GM10248 (cell line): ENCODE measurements around the gene JHY.

Experiments used
- CTCF ChIA-PET: fragments of 300-600 bp; sonication (Branson Sonifier 250); formaldehyde crosslinking; extraction: SDS; loops from one replicate; lab custom pipeline; 2021; ENCODE audit warnings: antibody characterized with exemption; lab: Yijun Ruan, JAX
- POLR2A ChIA-PET: fragments of 350-650 bp; sonication (Branson Sonifier 250); formaldehyde crosslinking; extraction: SDS; loops from one replicate; lab custom pipeline; 2020; ENCODE audit warnings: antibody characterized with exemption; lab: Yijun Ruan, JAX
- DNase-seq: peaks from one replicate; pipeline ENCODE4 v3.0.0; 2012; ENCODE audit errors: extremely low spot score
- TF ChIP-seq, protein P1 (sequence below): IDR thresholded peaks from 2 replicates; pipeline ENCODE4 v1.5.1; 2012; ENCODE audit warnings: mild to moderate bottlenecking, low read depth; ENCODE audit errors: extremely low read depth, missing control alignments, control extremely low read depth

Gene JHY

DNA sequence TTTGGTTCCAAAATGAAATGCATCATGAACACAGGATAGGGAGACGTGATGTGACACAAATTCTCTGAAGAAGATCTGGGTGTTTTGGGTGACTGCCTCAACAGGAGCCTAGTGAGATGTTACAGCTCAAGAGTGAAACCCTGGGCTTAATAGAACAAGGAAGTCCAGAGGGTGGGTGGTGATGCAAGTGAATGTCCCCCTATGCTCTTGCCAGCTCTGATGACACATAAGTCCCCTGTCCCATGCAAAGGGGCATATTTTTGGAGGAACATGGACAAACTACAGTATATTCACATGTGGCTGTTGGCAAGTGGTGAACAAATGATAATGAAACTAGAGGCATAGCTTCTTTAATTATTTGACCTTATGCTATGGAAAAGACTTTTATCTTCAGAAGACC, 35.1 kb upstream of the JHY start:
- no peak for DNase-seq
- TF ChIP-seq, protein P1, sequence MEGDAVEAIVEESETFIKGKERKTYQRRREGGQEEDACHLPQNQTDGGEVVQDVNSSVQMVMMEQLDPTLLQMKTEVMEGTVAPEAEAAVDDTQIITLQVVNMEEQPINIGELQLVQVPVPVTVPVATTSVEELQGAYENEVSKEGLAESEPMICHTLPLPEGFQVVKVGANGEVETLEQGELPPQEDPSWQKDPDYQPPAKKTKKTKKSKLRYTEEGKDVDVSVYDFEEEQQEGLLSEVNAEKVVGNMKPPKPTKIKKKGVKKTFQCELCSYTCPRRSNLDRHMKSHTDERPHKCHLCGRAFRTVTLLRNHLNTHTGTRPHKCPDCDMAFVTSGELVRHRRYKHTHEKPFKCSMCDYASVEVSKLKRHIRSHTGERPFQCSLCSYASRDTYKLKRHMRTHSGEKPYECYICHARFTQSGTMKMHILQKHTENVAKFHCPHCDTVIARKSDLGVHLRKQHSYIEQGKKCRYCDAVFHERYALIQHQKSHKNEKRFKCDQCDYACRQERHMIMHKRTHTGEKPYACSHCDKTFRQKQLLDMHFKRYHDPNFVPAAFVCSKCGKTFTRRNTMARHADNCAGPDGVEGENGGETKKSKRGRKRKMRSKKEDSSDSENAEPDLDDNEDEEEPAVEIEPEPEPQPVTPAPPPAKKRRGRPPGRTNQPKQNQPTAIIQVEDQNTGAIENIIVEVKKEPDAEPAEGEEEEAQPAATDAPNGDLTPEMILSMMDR = no peak
- CTCF ChIA-PET = interaction anchor here (0.7 to 5.3 kb wide), 9 partner anchors 12 to 219 kb away, joined by 3 to 31 read pairs (median 4); no protein-coding TSS in a partner anchor
- POLR2A ChIA-PET = interaction anchor here (0.6 to 0.8 kb wide), 2 partner anchors 39 to 215 kb away, joined by 3 read pairs; partner anchors contain the start of gene HSPA8

DNA sequence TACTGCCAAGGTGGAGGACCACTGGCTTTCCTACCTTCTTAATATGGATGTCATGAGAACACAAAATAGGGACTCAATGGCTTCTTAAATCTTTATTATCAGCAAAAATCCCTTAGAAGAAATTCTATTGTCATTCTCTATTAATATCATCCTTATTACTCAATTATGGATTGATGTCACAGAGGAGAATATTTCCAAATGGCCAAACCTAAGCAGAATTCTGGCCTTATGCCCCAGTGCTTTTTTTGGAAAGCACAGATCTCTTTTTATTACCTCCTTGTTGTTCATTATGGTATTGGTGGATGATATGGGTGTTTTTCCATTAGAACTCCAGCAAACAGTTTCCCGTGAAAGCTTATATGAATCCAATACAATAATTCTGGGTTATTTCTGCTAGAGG, 34.4 kb upstream of the JHY start:
- ChIA-PET POLR2A (no interaction called here), CTCF (interaction anchor here (1.2 to 5.3 kb wide), 6 partner anchors 13 to 94 kb away, joined by 3 to 31 read pairs (median 5); no protein-coding TSS in a partner anchor)
- no peak for DNase-seq
- TF ChIP-seq, protein P1 = no peak

GRCh38 chr11:122850076-122850631, 32.4 kb upstream of the JHY start:
- ChIA-PET POLR2A (no interaction called here), CTCF (interaction anchor here (1.0 to 17.7 kb wide), 10 partner anchors 16 to 222 kb away, joined by 3 to 257 read pairs (median 38); no protein-coding TSS in a partner anchor)
- TF ChIP-seq, protein P1 = no peak
- DNase-seq = no peak

- ChIA-PET CTCF (interaction anchor here (1.0 to 17.7 kb wide), 15 partner anchors 13 to 271 kb away, joined by 3 to 257 read pairs (median 37); no protein-coding TSS in a partner anchor), POLR2A (interaction anchor here (0.7 kb wide), 1 partner anchor 203 kb away, joined by 5 read pairs; no protein-coding TSS in a partner anchor)
- DNase-seq = peak; percentile 34
- TF ChIP-seq, protein P1 = no peak
Observed at GRCh38 chr11:122851366-122851966, 31.1 kb upstream of the JHY start.

- ChIA-PET CTCF (interaction anchor here (0.7 to 17.7 kb wide), 29 partner anchors 8 to 272 kb away, joined by 3 to 257 read pairs (median 15); partner anchors contain the start of gene CRTAM), POLR2A (interaction anchor here (0.7 kb wide), 2 partner anchors 202 to 220 kb away, joined by 3 to 5 read pairs; no protein-coding TSS in a partner anchor)
- TF ChIP-seq, protein P1 = no peak
- DNase-seq = no peak
Observed at GRCh38 chr11:122852074-122852795, 30.3 kb upstream of the JHY start.

- CTCF ChIA-PET = interaction anchor here (0.7 to 17.7 kb wide), 35 partner anchors 8 to 273 kb away, joined by 3 to 257 read pairs (median 8); partner anchors contain the start of gene CRTAM
- DNase-seq = no peak
- TF ChIP-seq, protein P1 = no peak
- POLR2A ChIA-PET = interaction anchor here (0.7 kb wide), 1 partner anchor 221 kb away, joined by 3 read pairs; no protein-coding TSS in a partner anchor
Observed at GRCh38 chr11:122852796-122853160, 29.8 kb upstream of the JHY start.
